HepG2 (cell line): ENCODE results near the gene SYTL2.
A peak's percentile ranks its signal among the peaks of the same experiment; 100 is the strongest.

ENCODE experiments used
- IKZF1 ChIP-seq: fragments of 450-650 bp; IDR thresholded peaks from 2 replicates; pipeline ENCODE4 v1.7.1; 2016
- KAT7 ChIP-seq: IDR thresholded peaks from 2 replicates; pipeline ENCODE4 v1.6.1; 2018; ENCODE audit warnings: borderline replicate concordance, missing compliant biosample characterization
- ZNF703 ChIP-seq: sonication (generic); formaldehyde crosslinking; IDR thresholded peaks from 2 replicates; pipeline ENCODE4 v1.5.1; 2020; ENCODE audit warnings: missing genetic modification reagents, mild to moderate bottlenecking, moderate library complexity, borderline replicate concordance
- TF ChIP-seq, protein P1 (sequence below): conservative IDR thresholded peaks from 2 replicates; pipeline ENCODE4 v1.6.1; 2018; ENCODE audit warnings: missing genetic modification reagents

DNA sequence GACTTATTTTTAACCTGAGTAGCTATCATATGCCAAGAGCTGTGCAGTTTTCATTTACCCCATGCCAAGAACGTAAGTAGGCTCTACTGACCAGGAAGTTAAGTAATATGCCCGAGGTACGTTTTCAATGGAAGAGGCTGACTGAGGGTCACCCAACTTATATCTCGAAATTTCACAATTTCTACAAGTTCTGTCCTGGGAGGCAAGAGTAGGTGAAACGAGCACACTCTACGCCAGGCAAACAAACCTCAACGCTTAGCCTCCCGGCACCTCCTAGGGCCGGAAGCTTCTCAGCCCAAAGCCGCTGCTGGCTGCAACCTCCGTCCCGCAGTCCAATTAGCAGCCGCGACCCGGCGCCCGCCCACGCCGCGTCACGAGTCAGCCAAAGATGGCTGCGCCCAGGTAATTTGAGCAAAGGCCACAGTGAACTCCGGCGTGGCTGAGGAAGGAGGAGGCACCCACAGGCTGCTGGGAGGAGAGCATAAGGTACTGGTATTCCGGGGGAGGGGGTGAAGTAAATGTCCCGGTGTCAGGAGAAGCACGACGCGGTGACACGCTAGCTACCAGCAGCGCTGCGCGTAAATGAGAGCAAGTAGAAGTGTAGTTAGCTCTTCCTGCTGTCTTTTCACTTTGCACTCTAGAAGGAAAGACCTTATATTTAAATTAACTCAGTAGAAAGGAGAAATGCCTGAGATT, 163.2 kb downstream of the SYTL2 start, which contains the start of gene TMEM126A:
- TF ChIP-seq KAT7 (CRISPR knock-in tag) = peak; percentile 90
- TF ChIP-seq IKZF1 = no peak
- TF ChIP-seq ZNF703 (CRISPR knock-in tag) = no peak
- TF ChIP-seq, protein P1, sequence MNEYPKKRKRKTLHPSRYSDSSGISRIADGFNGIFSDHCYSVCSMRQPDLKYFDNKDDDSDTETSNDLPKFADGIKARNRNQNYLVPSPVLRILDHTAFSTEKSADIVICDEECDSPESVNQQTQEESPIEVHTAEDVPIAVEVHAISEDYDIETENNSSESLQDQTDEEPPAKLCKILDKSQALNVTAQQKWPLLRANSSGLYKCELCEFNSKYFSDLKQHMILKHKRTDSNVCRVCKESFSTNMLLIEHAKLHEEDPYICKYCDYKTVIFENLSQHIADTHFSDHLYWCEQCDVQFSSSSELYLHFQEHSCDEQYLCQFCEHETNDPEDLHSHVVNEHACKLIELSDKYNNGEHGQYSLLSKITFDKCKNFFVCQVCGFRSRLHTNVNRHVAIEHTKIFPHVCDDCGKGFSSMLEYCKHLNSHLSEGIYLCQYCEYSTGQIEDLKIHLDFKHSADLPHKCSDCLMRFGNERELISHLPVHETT (CRISPR knock-in tag) = no peak; the same call in 1 of the 2 replicates
